OCI-LY3 (cell line): Measurements from ENCODE around the gene SMIM41.

Source experiments
- EZH2phosphoT487 ChIP-seq: fragments of 200-600 bp; shearing (Covaris generic); IDR thresholded peaks from 2 replicates; pipeline ENCODE4 v1.6.1; 2018; ENCODE audit warnings: antibody characterized with exemption, mixed run types, low read depth
- TF ChIP-seq, protein P1 (sequence below): fragments of 200-600, 300-600 bp; sonication (generic); IDR thresholded peaks from 2 replicates; pipeline ENCODE4 v1.5.1; 2014; ENCODE audit warnings: antibody characterized with exemption, low read length, low read depth

DNA sequence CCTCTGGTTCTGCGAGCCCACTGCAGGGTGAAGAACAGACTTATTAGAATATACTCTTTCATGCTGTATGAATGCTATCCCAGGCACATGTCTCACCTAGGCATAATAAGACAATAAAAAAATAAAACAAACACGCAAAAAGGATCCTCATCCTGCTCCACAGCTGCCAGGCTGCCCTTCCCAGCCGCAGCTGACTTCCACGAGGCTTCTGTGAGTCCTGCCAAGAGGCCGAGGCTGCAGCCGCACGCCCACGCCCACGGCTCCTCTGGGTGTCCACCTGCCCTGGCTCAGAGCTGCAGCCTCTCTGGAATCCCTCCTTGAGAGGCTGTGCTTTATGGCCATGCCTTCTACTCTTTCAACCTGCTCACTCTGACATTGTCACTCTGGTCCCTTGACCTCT lies 6.9 kb downstream of the SMIM41 start:
- TF ChIP-seq, protein P1, sequence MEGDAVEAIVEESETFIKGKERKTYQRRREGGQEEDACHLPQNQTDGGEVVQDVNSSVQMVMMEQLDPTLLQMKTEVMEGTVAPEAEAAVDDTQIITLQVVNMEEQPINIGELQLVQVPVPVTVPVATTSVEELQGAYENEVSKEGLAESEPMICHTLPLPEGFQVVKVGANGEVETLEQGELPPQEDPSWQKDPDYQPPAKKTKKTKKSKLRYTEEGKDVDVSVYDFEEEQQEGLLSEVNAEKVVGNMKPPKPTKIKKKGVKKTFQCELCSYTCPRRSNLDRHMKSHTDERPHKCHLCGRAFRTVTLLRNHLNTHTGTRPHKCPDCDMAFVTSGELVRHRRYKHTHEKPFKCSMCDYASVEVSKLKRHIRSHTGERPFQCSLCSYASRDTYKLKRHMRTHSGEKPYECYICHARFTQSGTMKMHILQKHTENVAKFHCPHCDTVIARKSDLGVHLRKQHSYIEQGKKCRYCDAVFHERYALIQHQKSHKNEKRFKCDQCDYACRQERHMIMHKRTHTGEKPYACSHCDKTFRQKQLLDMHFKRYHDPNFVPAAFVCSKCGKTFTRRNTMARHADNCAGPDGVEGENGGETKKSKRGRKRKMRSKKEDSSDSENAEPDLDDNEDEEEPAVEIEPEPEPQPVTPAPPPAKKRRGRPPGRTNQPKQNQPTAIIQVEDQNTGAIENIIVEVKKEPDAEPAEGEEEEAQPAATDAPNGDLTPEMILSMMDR: no peak
- no peak for TF ChIP-seq EZH2phosphoT487
